Hepatocyte (in vitro differentiated cells): ENCODE measurements around the gene CTNND2. TPM values are rescaled to one million over a fixed set of nuclear protein-coding genes. Genes with fewer than 3 reads are reported as not detected.

Experiments used
- DNase-seq: peaks from one replicate; pipeline ENCODE4 v3.0.0-alpha.2; 2016; ENCODE audit warnings: low spot score
- H2AFZ ChIP-seq: fragments of 200-600 bp; sonication (generic); 2 replicates; pipeline ENCODE4 v1.6.0; 2016; ENCODE audit warnings: antibody characterized with exemption, mild to moderate bottlenecking
- H3K27ac ChIP-seq: fragments of 200-600 bp; sonication (generic); 2 replicates; pipeline ENCODE4 v1.5.1; 2016; ENCODE audit warnings: mild to moderate bottlenecking
- H3K27me3 ChIP-seq: fragments of 200-600 bp; sonication (generic); 2 replicates; pipeline ENCODE4 v1.6.1; 2016
- H3K36me3 ChIP-seq: fragments of 200-600 bp; sonication (generic); replicated peaks from 2 replicates; pipeline ENCODE4 v1.5.1; 2016; ENCODE audit warnings: low read depth; ENCODE audit not compliant: insufficient read depth
- H3K4me1 ChIP-seq: fragments of 200-600 bp; sonication (generic); 2 replicates; pipeline ENCODE4 v1.5.1; 2016; ENCODE audit warnings: mild to moderate bottlenecking, moderate library complexity; ENCODE audit not compliant: insufficient read depth
- H3K4me2 ChIP-seq: fragments of 200-600 bp; sonication (generic); 2 replicates; pipeline ENCODE4 v1.6.0; 2016
- H3K4me3 ChIP-seq: fragments of 200-600 bp; sonication (generic); 2 replicates; pipeline ENCODE4 v1.5.1; 2016; ENCODE audit warnings: mild to moderate bottlenecking
- H3K79me2 ChIP-seq: fragments of 200-600 bp; sonication (generic); 2 replicates; pipeline ENCODE4 v1.6.0; 2017; ENCODE audit warnings: mild to moderate bottlenecking
- H3K9me2 ChIP-seq: fragments of 200-600 bp; sonication (generic); replicated peaks from 2 replicates; pipeline ENCODE4 v1.6.0; 2017; ENCODE audit warnings: mild to moderate bottlenecking; ENCODE audit not compliant: insufficient read depth
- H3K9me3 ChIP-seq: fragments of 200-600 bp; sonication (generic); 2 replicates; pipeline ENCODE4 v1.5.1; 2016; ENCODE audit warnings: low read depth, mild to moderate bottlenecking
- H4K20me1 ChIP-seq: fragments of 200-600 bp; sonication (generic); 2 replicates; pipeline ENCODE4 v1.6.0; 2016; ENCODE audit warnings: mild to moderate bottlenecking; ENCODE audit not compliant: insufficient read depth, poor library complexity, severe bottlenecking
- EZH2 ChIP-seq: fragments of 200-600 bp; sonication (generic); IDR thresholded peaks from 2 replicates; pipeline ENCODE4 v1.6.1; 2016; ENCODE audit warnings: antibody characterized with exemption, mild to moderate bottlenecking, borderline replicate concordance
- EZH2phosphoT487 ChIP-seq: fragments of 200-600 bp; sonication (generic); IDR thresholded peaks from one replicate; pipeline ENCODE4 v1.6.1; 2018; ENCODE audit warnings: antibody characterized with exemption, mild to moderate bottlenecking, low read depth, moderate library complexity; ENCODE audit not compliant: unreplicated experiment, severe bottlenecking
- WGBS: methylation state at CpG from one replicate; pipeline ENCODE4 v1.1.6; 2016; ENCODE audit warnings: low lambda C conversion rate; ENCODE audit errors: missing lambda C conversion rate; 5-methylcytosine and 5-hydroxymethylcytosine counted together
- polyA plus RNA-seq: library from polyadenylated mRNA; unstranded; fragments of >200 nt; fragmentation: Nextera tagmentation; extraction: Ambion mirVana; gene quantifications from 2 replicates; pipeline ENCODE4 v1.2.1, GENCODE V29; 2016
- total RNA-seq: library from RNA; depleted of rRNA; stranded (reverse); fragments of >200 nt; gene quantifications from 2 replicates; pipeline ENCODE4 v1.2.3, GENCODE V29; 2014
- TF ChIP-seq, protein P1 (sequence below): fragments of 200-600 bp; sonication (generic); IDR thresholded peaks from 2 replicates; pipeline ENCODE4 v1.5.1; 2016; ENCODE audit warnings: antibody characterized with exemption, mild to moderate bottlenecking; ENCODE audit not compliant: poor library complexity

CTNND2 gene
- total and polyA plus RNA-seq, 2 experiments from 2014 or later: 27.5 to 30.3 TPM

DNA sequence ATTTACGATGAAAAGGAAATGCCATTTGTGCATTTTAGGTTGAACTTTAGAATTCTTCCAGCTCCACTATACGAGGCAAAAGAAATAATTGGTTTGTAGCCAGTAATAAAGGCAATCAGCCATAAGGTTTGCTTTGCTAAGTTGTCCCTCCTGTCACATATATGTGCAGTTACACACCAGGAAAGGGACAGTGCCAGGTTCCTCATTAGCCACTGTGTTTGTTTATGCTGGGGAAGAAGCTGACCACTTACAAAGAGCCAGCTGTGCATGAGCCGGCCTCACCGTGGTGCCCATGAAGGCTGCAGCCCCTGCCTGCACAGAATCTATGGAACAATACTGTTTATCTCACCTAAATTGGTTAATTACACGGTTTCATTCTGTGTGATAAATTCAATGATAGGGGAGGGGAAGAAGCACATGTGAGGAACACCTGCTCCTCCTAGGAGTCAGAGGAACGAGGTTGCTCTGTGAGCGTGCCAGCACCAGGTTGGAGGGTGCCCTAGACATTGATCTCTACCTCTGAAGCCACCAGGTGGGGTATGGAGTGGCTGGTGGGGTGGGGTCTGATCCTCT, 969.4 kb downstream of the CTNND2 start:
- Histone ChIP-seq H3K9me3 (no peaks in the 10 kb centered on the region), H3K27ac (no peak overlapping the region), H3K36me3 (no peaks in the 10 kb centered on the region), H2AFZ (no peak overlapping the region), H3K27me3 (no peaks in the 10 kb centered on the region), H3K4me3 (no peak overlapping the region), H3K4me2 (no peak overlapping the region), H4K20me1 (no peaks in the 10 kb centered on the region), H3K4me1 (no peaks in the 10 kb centered on the region), H3K79me2 (no peaks in the 10 kb centered on the region), H3K9me2 (no peaks in the 10 kb centered on the region)
- no peak for TF ChIP-seq EZH2phosphoT487
- TF ChIP-seq, protein P1, sequence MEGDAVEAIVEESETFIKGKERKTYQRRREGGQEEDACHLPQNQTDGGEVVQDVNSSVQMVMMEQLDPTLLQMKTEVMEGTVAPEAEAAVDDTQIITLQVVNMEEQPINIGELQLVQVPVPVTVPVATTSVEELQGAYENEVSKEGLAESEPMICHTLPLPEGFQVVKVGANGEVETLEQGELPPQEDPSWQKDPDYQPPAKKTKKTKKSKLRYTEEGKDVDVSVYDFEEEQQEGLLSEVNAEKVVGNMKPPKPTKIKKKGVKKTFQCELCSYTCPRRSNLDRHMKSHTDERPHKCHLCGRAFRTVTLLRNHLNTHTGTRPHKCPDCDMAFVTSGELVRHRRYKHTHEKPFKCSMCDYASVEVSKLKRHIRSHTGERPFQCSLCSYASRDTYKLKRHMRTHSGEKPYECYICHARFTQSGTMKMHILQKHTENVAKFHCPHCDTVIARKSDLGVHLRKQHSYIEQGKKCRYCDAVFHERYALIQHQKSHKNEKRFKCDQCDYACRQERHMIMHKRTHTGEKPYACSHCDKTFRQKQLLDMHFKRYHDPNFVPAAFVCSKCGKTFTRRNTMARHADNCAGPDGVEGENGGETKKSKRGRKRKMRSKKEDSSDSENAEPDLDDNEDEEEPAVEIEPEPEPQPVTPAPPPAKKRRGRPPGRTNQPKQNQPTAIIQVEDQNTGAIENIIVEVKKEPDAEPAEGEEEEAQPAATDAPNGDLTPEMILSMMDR: no peak
- TF ChIP-seq EZH2: no peak
- WGBS: 81% methylated on average over 7 of the region's 7 CpGs
- no peak for DNase-seq

DNA sequence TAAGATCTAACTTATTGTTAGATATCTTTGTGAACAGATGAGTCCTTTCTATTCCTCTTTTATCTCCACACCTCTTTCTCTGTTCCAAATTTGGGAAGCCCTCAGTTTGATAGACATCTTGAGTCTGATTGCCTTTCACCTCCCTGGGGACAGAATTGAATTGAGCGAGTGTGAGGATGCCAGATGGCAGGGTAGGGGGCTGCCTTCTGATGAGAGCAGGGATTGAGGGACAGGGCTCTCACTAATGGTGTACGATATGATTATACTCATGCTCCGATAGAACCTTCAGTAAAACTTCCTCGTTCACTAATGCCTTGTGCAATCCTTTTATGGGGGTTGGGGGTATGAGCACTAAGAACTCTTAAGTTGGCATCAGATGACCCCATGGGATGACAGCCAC, 971.1 kb downstream of the CTNND2 start:
- Histone ChIP-seq H3K4me1 (no peaks in the 10 kb centered on the region), H3K4me2 (no peak overlapping the region), H2AFZ (no peak overlapping the region), H3K9me3 (no peaks in the 10 kb centered on the region), H3K9me2 (no peaks in the 10 kb centered on the region), H3K4me3 (no peak overlapping the region), H3K27ac (no peak overlapping the region), H3K79me2 (no peaks in the 10 kb centered on the region), H4K20me1 (no peaks in the 10 kb centered on the region), H3K27me3 (no peaks in the 10 kb centered on the region), H3K36me3 (no peaks in the 10 kb centered on the region)
- no peak for DNase-seq
- TF ChIP-seq EZH2phosphoT487 (no peak), EZH2 (no peak)
- TF ChIP-seq, protein P1: no peak
- WGBS: 93% methylated on average over 4 of the region's 4 CpGs

DNA sequence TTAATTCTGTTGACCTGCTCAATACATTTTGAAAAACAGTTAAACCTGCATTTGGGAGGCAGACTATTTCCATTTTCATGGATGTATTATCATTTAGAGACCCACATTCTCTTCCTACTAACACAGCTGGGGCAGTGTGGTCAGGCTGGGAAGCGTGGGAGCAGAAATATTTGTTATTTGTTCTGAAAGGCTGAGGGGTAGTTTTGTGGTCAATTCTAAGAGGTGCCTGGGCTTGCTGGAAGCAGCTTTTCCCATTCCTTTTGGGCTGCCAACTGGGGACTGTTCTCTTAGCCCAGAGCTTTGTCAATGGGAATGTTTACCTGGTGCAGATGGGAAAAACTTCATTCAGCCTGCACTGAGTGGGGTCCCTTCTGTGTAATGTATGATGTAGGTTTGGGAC, 971.8 kb downstream of the CTNND2 start:
- DNase-seq: no peak
- TF ChIP-seq EZH2phosphoT487: no peak
- TF ChIP-seq EZH2: no peak
- TF ChIP-seq, protein P1: no peak
- 80% methylated on average over 1 of the region's 1 CpG for WGBS
- H3K9me2 ChIP-seq: no peaks in the 10 kb centered on the region
- no peaks in the 10 kb centered on the region for H3K4me1 ChIP-seq
- no peak overlapping the region for H3K4me3 ChIP-seq
- H3K27ac ChIP-seq: no peak overlapping the region
- no peaks in the 10 kb centered on the region for H3K36me3 ChIP-seq
- H3K4me2 ChIP-seq: no peak overlapping the region
- no peaks in the 10 kb centered on the region for H4K20me1 ChIP-seq
- no peaks in the 10 kb centered on the region for H3K9me3 ChIP-seq
- no peaks in the 10 kb centered on the region for H3K79me2 ChIP-seq
- H3K27me3 ChIP-seq: no peaks in the 10 kb centered on the region
- H2AFZ ChIP-seq: no peak overlapping the region

DNA sequence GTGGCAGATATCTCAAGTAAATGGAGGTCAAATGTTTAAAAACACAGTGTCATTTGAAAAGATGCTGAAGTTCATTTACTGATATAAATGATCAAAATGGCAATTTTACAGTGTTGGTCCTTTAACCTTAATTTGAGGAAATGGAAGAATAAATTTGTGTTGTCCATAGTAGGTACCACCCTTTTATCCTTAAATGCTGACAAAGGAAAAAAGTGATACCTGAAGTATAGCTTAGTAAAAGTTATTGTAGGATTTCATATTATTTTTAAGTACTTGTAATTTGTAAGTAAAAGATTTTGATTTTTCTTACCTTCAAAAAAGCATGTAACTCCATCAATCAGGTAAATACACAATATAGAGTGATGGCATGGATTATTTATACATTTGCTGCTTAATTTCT, 976.6 kb downstream of the CTNND2 start:
- Histone ChIP-seq H2AFZ (no peak overlapping the region), H3K79me2 (no peaks in the 10 kb centered on the region), H3K4me3 (no peak overlapping the region), H3K36me3 (no peaks in the 10 kb centered on the region), H3K9me2 (no peaks in the 10 kb centered on the region), H3K27me3 (no peaks in the 10 kb centered on the region), H3K4me1 (no peaks in the 10 kb centered on the region), H3K4me2 (no peak overlapping the region), H3K27ac (no peak overlapping the region), H3K9me3 (no peaks in the 10 kb centered on the region), H4K20me1 (no peaks in the 10 kb centered on the region)
- DNase-seq: no peak
- TF ChIP-seq, protein P1: no peak
- TF ChIP-seq EZH2phosphoT487 (no peak), EZH2 (no peak)
